Pancreas (tissue), 10 donors: Measurements from ENCODE around the gene GPR137. TPM values are rescaled to one million over a fixed set of nuclear protein-coding genes. Genes with fewer than 3 reads are reported as not detected.

ENCODE experiments used
- ATAC-seq, 4 donors: fragments of 200-7000 bp; cut with Tn5 transposase; one replicate each; pipeline versions ENCODE4 v1.8.0 to v1.9.1; 2020; ENCODE audit warnings: mild to moderate bottlenecking in 4 of 4, moderate library complexity in 4 of 4
- DNase-seq, 6 donors: peaks; one replicate each; pipeline ENCODE4 v3.0.0-alpha.2; 2020
- FAIRE-seq: peaks from 2 replicates; lab custom pipeline; 2012; peaks lifted over from hg19 to GRCh38; lab: Jason Lieb, UNC
- H3K27ac ChIP-seq, 4 donors: fragments of 200-600 bp; sonication (generic); 1 replicate in 3 of 4; 2 replicates in 1 of 4; pipeline versions ENCODE4 v1.5.0 to v1.8.0; 2020
- H3K27me3 ChIP-seq, 4 donors: fragments of 200-600 bp; one replicate each; pipeline ENCODE4 v1.8.0; 2021
- H3K36me3 ChIP-seq, 3 donors: fragments of 200-600 bp; sonication (generic) in 1 of 3; one replicate each; pipeline versions ENCODE4 v1.5.0 to v1.8.0; 2020 to 2021
- H3K4me1 ChIP-seq, 3 donors: fragments of 200-600 bp; one replicate each; pipeline ENCODE4 v1.8.0; 2021
- H3K4me3 ChIP-seq, 4 donors: fragments of 200-600 bp; sonication (generic) in 2 of 4; one replicate each; pipeline versions ENCODE4 v1.5.0 to v1.8.0; 2020 to 2021
- H3K9me3 ChIP-seq, 4 donors: fragments of 200-600 bp; one replicate each; pipeline ENCODE4 v1.8.0; 2021
- WGBS, 2 donors: extraction: QIAGEN DNeasy Blood & Tissue Kit; methylation state at CpG; one replicate each; pipeline ENCODE4 v1.1.7; 2013; 5-methylcytosine and 5-hydroxymethylcytosine counted together
- intact Hi-C, 3 donors: fragments of 100-400 bp; cut with DNase I; formaldehyde crosslinking; loops; one replicate each; pipeline versions ENCODE4 v1.11.1 to v1.14.2; 2022
- polyA plus RNA-seq, 2 donors: library from polyadenylated mRNA; stranded (reverse); fragments of 200-250 nt; gene quantifications; one replicate each; pipeline ENCODE4 v1.2.3, GENCODE V29; 2013
- total RNA-seq, 6 donors: library from RNA; stranded (reverse); fragmentation: NEBNext Ultra II Directional in 4 of 6; extraction: Animal tissue kit (Norgen Biotek cat#: 25700) in 4 of 6; gene quantifications; one replicate each; pipeline versions ENCODE4 v1.2.1 to v1.2.4, GENCODE V29; 2021 to 2023
- TF ChIP-seq, protein P1 (sequence below), 4 donors: fragments of 200-600 bp; sonication (generic) in 3 of 4; IDR thresholded peaks; one replicate each; pipeline versions ENCODE4 v1.5.0 to v1.8.0; 2021; ENCODE audit warnings: antibody characterized with exemption in 4 of 4
- donor health status: healthy with polysubstance abuse.
- donor health status: DM: no; HTN: no; CAD: no; lungs with moderate emphysema.
- donor health status: DM: no; HTN: no; CAD: no.
- donor health status: control.
- donor health status: control.
- donor health status: Bipolar disorder and iron deficiency.
- donor health status: DM: yes; HTN: yes; CAD: no.
- donor health status: DM: no; HTN: no; CAD: no.
- donor health status: DM: no; HTN: no; CAD: no.
- donor health status: DM: yes; HTN: yes; CAD: no.

The GPR137 gene
- total and polyA plus RNA-seq, 8 donors = 7.1 to 27.9 (median 14.0) TPM

DNA sequence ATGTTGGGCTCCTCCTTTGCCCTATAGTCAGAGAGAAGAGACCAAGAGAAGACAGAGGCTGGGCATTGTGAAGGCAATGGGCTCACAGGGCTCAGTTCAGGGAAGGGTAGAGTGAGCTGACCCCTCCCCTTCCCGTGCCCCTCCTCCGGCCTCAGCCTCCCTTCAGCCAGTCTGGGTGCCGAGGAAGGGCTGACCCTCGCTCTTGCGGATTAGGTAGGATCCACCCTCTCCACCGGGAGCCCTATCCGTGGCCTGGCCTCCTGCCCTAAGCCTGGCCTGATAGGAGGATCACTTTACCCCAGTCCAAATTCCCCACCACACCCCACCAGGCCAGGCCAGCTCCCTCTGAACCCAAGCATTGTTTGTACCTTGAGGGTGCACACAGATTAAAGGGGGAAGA lies 37.1 kb upstream of the GPR137 start:
- no peak for FAIRE-seq
- intact Hi-C loops = no loop called here
- ATAC-seq = no peak
- Histone ChIP-seq H3K36me3 (no peaks in the 10 kb centered on the region), H3K27ac (no peak overlapping the region), H3K27me3 (no peaks in the 10 kb centered on the region), H3K4me3 (no peak overlapping the region), H3K4me1 (peaks cover 0 to 14% (median 4%) of the 10 kb centered on the region in 3 donors), H3K9me3 (no peaks in the 10 kb centered on the region)
- no peak for DNase-seq
- TF ChIP-seq, protein P1, sequence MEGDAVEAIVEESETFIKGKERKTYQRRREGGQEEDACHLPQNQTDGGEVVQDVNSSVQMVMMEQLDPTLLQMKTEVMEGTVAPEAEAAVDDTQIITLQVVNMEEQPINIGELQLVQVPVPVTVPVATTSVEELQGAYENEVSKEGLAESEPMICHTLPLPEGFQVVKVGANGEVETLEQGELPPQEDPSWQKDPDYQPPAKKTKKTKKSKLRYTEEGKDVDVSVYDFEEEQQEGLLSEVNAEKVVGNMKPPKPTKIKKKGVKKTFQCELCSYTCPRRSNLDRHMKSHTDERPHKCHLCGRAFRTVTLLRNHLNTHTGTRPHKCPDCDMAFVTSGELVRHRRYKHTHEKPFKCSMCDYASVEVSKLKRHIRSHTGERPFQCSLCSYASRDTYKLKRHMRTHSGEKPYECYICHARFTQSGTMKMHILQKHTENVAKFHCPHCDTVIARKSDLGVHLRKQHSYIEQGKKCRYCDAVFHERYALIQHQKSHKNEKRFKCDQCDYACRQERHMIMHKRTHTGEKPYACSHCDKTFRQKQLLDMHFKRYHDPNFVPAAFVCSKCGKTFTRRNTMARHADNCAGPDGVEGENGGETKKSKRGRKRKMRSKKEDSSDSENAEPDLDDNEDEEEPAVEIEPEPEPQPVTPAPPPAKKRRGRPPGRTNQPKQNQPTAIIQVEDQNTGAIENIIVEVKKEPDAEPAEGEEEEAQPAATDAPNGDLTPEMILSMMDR (IDR thresholded peaks at IDR 0.05) = no peak
- 77 to 79% methylated on average over 7 of the region's 7 CpGs for whole genome bisulfite sequencing, 2 donors

DNA sequence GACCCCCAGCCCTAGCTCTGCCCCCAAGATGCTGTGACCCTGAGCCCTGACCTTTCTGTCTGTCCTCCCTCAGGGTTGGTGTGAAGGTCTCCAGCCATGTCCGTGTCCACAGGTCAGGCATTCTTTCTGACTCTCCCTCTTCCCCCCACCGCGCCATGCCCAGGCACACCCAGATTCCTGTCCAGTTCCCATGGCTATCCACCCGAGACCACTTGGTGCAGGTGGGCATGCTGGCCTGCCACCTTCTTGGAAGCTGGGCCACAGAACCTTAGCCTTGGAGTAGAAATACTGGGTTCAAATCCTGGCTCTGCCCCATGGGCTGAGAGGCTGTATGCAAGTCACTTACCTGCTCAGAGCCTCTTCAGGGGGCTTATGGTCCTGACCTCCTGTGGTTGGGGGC lies 36.6 kb upstream of the GPR137 start:
- Histone ChIP-seq H3K4me1 (peaks cover 0 to 9% (median 4%) of the 10 kb centered on the region in 3 donors), H3K27me3 (no peaks in the 10 kb centered on the region), H3K27ac (no peak overlapping the region), H3K36me3 (no peaks in the 10 kb centered on the region), H3K9me3 (no peaks in the 10 kb centered on the region), H3K4me3 (no peak overlapping the region)
- no peak for DNase-seq
- ATAC-seq = no peak
- WGBS, 2 donors = 90 to 91% methylated on average over 4 of the region's 4 CpGs
- TF ChIP-seq, protein P1 (IDR thresholded peaks at IDR 0.05) = no peak
- intact Hi-C loops = no loop called here
- FAIRE-seq = no peak

DNA sequence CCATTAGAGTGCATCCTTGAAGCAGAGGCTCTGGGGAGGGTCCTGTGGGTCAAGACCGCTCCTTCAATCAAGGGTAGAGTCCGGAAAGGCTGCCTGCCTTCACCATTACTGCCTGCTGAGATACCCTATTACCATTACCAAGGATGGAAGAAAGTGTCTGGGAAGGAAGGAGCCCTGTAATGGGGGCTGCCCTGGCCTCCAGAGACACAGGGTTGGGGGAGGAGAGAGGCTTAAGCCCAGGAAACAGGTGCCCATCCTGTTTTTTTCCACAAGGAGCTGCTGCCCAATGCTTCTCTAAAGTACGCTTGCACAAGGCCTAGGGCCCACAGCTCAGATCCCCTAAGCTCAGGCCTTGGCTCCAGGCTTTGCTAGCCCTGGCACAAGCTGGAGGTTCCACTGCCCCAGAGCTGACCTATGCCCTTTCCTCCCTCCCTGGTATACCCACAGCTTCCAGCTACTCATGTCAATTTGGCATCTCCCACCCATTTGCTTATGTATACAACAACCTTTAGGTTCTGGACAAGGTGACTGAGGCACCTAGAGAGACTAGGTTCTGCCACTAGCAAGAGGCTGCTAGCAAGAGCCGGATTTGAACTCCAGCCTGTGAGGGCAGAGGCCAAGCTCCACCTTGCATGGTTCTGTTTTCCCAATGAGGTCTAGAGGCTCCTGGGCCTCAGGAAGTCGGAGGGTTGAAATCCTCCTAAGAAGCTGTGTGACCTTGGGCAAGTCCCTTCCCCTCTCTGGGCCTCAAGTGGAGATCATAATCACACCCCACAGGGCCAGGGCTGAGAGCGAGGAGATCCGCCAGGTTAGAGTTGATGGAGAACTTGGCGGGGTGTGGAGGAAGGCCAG lies 35.9 kb upstream of the GPR137 start:
- no peaks in the 10 kb centered on the region for H3K36me3 ChIP-seq
- intact Hi-C loops = no loop called here
- ATAC-seq = no peak

DNA sequence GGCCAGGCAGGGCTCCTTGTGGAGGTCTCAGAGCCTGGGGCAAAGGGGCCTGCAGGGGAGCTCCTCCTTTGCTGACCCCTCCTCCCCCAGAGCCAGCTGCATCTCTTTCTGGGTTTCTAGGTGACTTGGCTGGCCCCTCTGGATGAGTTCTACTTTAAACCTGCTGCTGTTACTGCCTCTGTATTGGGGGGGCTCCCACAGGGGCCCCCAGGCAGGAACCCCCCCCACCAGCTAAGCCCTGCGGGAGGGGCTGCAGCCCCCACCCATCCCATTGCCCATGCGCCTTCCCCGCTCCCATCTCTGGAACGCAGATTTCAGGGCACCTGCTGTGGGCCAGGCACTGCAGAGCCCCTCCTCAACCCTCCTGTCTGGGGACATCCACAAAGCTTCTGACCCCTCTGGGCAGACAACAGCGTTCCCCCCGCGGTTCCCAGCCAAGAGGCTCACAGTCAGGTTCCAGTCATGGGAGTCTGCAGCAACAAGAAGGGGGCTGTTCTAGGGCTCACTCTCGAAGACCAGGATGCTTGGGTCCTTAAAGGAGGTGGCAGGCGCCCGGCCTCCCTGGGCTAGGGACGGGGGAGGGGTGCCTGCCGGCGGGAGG lies 35.1 kb upstream of the GPR137 start:
- WGBS, 2 donors = 25 to 27% methylated on average over 12 to 13 of the region's 13 CpGs
- TF ChIP-seq, protein P1 (IDR thresholded peaks at IDR 0.05) = no peak

More for the DNA sequence above, 35.9 kb upstream of the GPR137 start:
- DNase-seq = no peak
- H3K9me3 ChIP-seq = no peaks in the 10 kb centered on the region
- TF ChIP-seq, protein P1 (IDR thresholded peaks at IDR 0.05) = no peak
- H3K4me3 ChIP-seq = no peak overlapping the region
- H3K27me3 ChIP-seq = no peaks in the 10 kb centered on the region
- 86 to 92% methylated on average over 8 of the region's 8 CpGs for WGBS, 2 donors
- FAIRE-seq = no peak
- H3K4me1 ChIP-seq = peaks cover 0 to 8% (median 4%) of the 10 kb centered on the region in 3 donors
- H3K27ac ChIP-seq = no peak overlapping the region

More for the DNA sequence above, 35.1 kb upstream of the GPR137 start:
- no peaks in the 10 kb centered on the region for H3K9me3 ChIP-seq
- H3K36me3 ChIP-seq = no peaks in the 10 kb centered on the region
- intact Hi-C loops = no loop called here
- DNase-seq (no peak), FAIRE-seq (no peak), ATAC-seq (no peak)
- H3K4me3 ChIP-seq = peak overlapping the region in 3 of 4 donors; percentile 20 to 90 (median 56)
- H3K27ac ChIP-seq = no peak overlapping the region
- H3K4me1 ChIP-seq = peaks cover 0 to 8% (median 4%) of the 10 kb centered on the region in 3 donors
- H3K27me3 ChIP-seq = no peaks in the 10 kb centered on the region
